Measurements from ENCODE around the gene TSPAN32.

The TSPAN32 gene

GRCh38 chr11:2289350-2289749 lies 12.5 kb upstream of the TSPAN32 start:
- no peak for DNase-seq

DNA sequence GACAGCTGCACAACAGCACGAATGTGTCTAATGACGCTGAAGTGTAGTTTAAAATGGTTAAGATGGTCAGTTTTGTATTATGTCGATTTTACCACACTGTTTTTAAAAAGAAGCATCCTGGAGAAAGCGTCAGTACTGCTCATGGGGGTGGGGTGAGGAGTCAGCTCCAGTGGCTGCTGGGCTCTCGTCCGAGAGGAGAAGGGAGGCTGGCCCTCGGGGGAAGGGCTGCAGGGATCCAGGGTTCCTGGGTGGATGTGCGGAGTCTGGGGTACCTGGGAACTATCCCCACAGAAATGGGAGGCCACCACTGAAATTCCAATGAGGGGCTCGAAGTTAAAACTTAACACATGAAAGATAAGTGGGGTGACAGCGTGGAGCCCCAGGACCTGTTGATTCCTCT lies 12.0 kb upstream of the TSPAN32 start:
- DNase-seq, result no peak

DNA sequence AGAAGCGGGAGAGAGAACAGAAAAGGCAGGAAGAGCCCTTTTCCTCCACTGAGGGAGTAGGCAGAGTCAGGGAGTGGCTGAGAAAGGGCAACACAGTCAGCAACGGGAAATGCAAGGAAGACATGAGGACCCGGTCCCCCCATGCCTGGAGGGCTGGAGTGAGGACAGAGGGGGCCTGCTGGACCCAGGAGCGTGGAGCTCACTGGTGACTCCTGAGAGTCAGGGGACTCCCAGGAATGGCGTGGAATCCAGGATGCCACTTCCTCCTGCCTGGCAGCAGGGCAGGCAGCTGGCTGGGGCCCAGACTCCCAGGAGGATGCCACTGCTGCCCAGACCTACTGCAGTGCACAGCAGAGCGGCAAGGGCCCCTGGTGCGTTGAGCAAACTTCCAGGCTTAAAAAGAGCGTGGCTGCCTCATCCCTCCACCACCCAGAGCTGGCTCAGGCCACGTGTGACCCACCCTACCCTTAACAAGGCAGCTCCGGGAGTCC lies 11.4 kb upstream of the TSPAN32 start:
- DNase-seq, result no peak

- DNase-seq, result no peak
Observed at GRCh38 chr11:2293531-2293971, 8.3 kb upstream of the TSPAN32 start.

DNA sequence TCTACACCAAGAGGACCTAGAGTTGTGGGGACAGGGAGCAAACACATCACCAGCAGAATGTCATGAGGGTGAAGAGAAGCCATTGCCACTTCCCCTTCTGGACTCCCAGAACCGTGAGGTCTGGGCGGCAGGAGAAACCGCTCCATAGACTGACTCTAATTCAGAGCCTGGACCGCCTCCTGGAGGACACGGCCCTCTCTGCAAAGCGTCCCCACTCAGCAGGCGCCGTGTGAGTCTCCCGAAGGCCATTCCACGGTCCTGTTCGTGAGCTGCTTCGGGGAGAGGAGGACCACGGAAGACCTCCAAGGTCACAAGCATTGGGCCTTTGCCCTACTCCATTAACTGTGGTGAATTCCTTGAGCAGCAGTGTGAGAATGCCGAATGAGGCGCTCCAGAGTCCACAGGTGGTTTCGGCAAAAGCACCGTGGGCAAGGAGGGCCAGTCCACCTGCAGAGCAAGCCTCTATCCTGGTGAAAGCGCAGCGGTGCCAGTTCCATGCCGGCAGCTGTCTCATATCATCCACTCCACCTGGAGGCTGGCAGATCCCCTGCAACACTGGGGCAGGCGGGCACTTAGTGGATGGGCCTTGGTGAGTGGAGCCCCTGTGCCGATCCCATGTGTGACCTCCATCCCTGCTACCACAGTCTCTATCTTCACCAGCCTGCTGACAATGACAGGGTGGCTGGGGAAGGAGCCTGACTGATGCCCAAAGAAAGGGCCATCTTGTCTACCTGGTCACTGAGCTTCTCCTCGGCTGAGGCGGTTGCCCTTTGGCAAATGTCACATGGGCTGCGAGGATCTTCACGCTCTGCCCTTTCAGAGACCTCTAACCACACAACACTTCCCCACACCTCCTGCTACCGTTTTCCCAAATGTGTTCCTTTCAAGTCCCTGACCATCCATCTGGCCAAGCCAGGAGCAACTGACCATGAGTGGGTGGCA lies 7.6 kb upstream of the TSPAN32 start:
- no peak for DNase-seq

DNA sequence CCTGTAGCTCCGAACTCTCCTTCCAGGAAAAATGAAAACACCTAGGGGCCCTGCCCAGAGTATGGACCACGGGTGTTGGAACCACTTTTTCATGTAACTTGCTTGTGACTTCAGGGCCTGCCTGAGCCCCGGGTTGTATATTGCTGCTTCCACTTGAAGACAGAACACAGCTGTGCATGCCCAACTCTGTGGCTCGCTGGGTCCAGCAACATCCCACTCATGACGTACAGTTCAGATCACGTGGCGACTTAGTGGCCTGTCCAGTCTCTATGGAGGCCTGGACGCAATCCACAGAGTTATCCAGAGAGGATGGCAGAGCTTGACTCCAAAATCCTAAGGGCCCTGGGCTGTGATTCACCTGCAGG lies 6.9 kb upstream of the TSPAN32 start:
- DNase-seq, result no peak

GRCh38 chr11:2295971-2296912 lies 5.6 kb upstream of the TSPAN32 start:
- no peak for DNase-seq

DNA sequence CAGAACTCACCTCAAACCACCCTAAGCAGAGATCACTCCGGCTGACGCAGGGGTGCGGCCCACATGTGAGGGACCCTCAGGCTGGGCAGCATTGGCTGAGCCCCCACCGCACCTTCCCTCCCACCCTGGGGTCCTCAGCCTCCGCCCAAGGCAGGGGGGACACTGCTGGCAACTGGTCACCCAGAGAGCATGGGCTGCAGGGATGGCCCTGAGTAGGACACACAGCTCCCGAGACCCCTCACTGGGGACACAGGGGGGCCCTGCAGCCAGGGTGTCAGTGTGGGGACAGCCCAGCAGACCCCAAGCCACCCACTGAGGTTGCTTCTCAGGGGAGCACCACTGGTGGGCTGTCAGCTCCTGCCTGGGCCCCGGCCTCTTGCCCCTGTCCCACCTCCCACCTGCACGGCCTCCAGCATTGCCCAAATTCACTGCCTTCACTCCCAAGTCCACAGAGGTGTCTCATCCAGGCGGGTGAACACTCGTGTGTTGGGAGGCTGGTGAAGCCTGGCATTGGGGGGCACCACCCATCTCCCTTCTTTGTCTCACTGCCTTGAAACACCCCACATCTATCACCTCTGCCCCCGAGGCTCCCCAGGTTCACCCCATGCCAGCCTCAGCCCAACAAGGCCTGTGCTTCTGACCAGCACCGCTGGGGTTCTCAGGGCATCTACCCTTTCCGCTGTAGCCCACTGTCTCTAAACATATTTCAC lies 4.7 kb upstream of the TSPAN32 start:
- no peak for DNase-seq

- DNase-seq, result no peak
Observed at GRCh38 chr11:2297623-2298030, 4.2 kb upstream of the TSPAN32 start.

DNA sequence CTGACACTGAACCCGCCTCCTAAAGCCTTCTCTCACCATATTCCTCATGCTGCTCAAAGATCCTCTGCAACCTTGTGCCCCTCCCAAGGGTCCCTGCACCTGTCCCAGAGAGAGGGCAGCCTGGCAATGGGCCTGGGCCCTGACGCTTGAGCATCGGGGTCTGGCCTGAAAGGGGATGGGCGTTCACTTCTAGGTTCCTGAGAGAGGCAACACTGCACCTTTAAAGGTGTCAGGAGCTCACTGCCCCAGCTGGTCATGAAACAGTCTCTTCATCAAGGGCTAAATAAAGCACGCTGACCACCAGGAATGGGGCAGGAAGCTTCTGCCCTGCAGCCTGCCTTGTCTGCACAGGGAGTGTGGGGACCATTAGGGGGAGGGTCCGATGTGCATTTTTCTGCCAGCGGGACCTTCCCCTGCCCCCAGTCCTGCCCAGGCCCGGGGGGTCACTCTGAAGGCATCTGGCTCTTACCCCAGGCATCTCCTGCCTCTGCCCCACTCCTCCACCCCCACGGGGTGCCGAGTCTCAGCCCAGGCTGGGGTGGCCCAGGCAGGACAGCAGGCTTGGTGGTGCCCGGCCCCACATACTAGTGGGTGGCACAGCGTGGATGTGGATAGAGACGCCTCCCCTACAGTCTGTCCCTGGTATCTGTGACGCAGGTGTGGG lies 3.5 kb upstream of the TSPAN32 start:
- no peak for DNase-seq

- no peak for DNase-seq
Observed at GRCh38 chr11:2298795-2299761, 2.7 kb upstream of the TSPAN32 start.

GRCh38 chr11:2299773-2300172 lies 2.0 kb upstream of the TSPAN32 start:
- no peak for DNase-seq

- no peak for DNase-seq
Observed at GRCh38 chr11:2300290-2300935, 1.4 kb upstream of the TSPAN32 start.

GRCh38 chr11:2300936-2301630 lies 730 bp upstream of the TSPAN32 start:
- DNase-seq, result no peak

- DNase-seq, result no peak
Observed at GRCh38 chr11:2302306-2302895, 588 bp downstream of the TSPAN32 start.

DNA sequence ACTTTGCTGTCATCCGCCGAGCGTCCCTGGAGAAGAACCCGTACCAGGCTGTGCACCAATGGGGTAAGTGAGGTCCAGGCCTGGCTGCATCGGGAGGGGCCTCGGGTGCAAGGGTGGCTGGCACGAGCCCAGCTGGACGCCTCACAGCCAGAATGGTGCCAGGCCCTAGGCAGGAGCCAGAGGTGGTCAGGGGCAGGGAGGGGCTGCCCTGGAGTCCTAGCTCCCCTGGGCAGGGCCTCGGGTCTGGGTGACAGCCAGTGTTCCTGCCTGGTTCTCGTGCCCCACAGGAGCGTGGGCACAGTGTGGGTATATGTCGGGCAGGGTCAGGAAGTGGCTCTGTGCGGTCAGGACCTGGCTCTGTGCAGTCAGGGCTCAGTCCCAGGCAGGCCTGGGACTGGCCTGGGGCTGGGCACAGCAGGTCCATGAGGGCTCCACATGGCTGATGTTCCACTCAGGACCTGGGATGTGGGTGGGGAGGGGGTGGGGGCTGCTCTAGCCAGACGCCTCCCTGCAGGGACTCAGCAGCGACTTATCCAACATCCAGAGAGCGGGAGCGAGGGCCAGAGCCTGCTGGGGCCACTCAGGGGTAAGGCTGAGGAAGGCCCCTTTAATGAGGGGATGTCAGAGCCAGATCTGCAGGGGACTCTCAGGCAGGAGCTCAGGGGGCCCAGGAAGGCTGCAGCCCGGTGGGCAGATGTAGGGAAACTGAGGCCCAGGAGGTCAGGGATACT lies 1.2 kb downstream of the TSPAN32 start:
- DNase-seq, result no peak

GRCh38 chr11:2303627-2304505 lies 2.1 kb downstream of the TSPAN32 start:
- DNase-seq, result no peak
